Neural progenitor cell (in vitro differentiated cells): Measurements from ENCODE around the gene MAML3. TPM values are rescaled to one million over a fixed set of nuclear protein-coding genes. Genes with fewer than 3 reads are reported as not detected.

Experiments
- DNase-seq: peaks from one replicate; pipeline ENCODE4 v3.0.0-alpha.2; 2016; ENCODE audit warnings: low spot score
- H2AFZ ChIP-seq: fragments of 200-600 bp; sonication (generic); replicated peaks from 2 replicates; pipeline ENCODE4 v1.6.1; 2016; ENCODE audit warnings: antibody characterized with exemption
- H3F3A ChIP-seq: fragments of 200-600 bp; sonication (generic); 2 replicates; pipeline ENCODE4 v1.6.1; 2016; ENCODE audit warnings: antibody characterized with exemption, low read depth
- H3K27ac ChIP-seq: fragments of 200-600 bp; sonication (generic); 2 replicates; pipeline ENCODE4 v1.5.1; 2016; ENCODE audit warnings: mild to moderate bottlenecking
- H3K27me3 ChIP-seq: fragments of 200-600 bp; sonication (generic); 2 replicates; pipeline ENCODE4 v1.6.1; 2016; ENCODE audit warnings: mild to moderate bottlenecking, moderate library complexity
- H3K36me3 ChIP-seq: fragments of 200-600 bp; sonication (generic); 2 replicates; pipeline ENCODE4 v1.5.1; 2016
- H3K4me1 ChIP-seq: fragments of 200-600 bp; sonication (generic); 2 replicates; pipeline ENCODE4 v1.6.1; 2016; ENCODE audit warnings: mixed run types
- H3K4me2 ChIP-seq: fragments of 200-600 bp; sonication (generic); 2 replicates; pipeline ENCODE4 v1.6.1; 2016
- H3K4me3 ChIP-seq: fragments of 200-600 bp; sonication (generic); 2 replicates; pipeline ENCODE4 v1.5.1; 2016
- H3K79me2 ChIP-seq: fragments of 200-600 bp; sonication (generic); 2 replicates; pipeline ENCODE4 v1.6.1; 2016; ENCODE audit warnings: low read depth
- H3K9ac ChIP-seq: fragments of 200-600 bp; sonication (generic); 2 replicates; pipeline ENCODE4 v1.6.1; 2016
- H3K9me3 ChIP-seq: fragments of 200-600 bp; sonication (generic); 2 replicates; pipeline ENCODE4 v1.5.1; 2016; ENCODE audit warnings: low read depth
- H4K20me1 ChIP-seq: fragments of 200-600 bp; sonication (generic); 2 replicates; pipeline ENCODE4 v1.6.1; 2016; ENCODE audit warnings: low read depth
- H3K27ac Mint-ChIP-seq: 3 replicates; pipeline ENCODE4 v1.8.0; 2021; ENCODE audit warnings: mixed read lengths
- H3K27me3 Mint-ChIP-seq: 2 replicates; pipeline ENCODE4 v1.8.0; 2022; ENCODE audit warnings: low read depth, mild to moderate bottlenecking, inconsistent platforms, moderate library complexity, mixed read lengths; ENCODE audit not compliant: insufficient read depth
- H3K36me3 Mint-ChIP-seq: 3 replicates; pipeline ENCODE4 v1.8.0; 2021; ENCODE audit warnings: mixed read lengths
- H3K4me1 Mint-ChIP-seq: 3 replicates; pipeline ENCODE4 v1.8.0; 2021; ENCODE audit warnings: mixed read lengths
- H3K4me3 Mint-ChIP-seq: 3 replicates; pipeline ENCODE4 v1.8.0; 2021; ENCODE audit warnings: mild to moderate bottlenecking, moderate library complexity, mixed read lengths
- H3K9me3 Mint-ChIP-seq: 3 replicates; pipeline ENCODE4 v1.8.0; 2020; ENCODE audit warnings: mixed read lengths
- CTCF ChIP-seq: fragments of 200-600 bp; sonication (generic); IDR thresholded peaks from 2 replicates; pipeline ENCODE4 v1.5.1; 2017; ENCODE audit warnings: antibody characterized with exemption, mild to moderate bottlenecking
- EZH2 ChIP-seq: fragments of 200-600 bp; sonication (generic); IDR thresholded peaks from 2 replicates; pipeline ENCODE4 v1.6.1; 2017; ENCODE audit warnings: antibody characterized with exemption, mild to moderate bottlenecking, moderate library complexity
- EZH2phosphoT487 ChIP-seq: fragments of 200-600 bp; sonication (generic); IDR thresholded peaks from 2 replicates; pipeline ENCODE4 v1.6.1; 2017; ENCODE audit warnings: antibody characterized with exemption
- total RNA-seq: library from RNA; depleted of rRNA; stranded (reverse); fragments of >200 nt; gene quantifications from 2 replicates; pipeline ENCODE4 v1.2.3, GENCODE V29; 2015; ENCODE audit warnings: low replicate concordance

The MAML3 gene
- total RNA-seq, 1 donor from 2014 or later: 14.4 TPM

- H3K9ac ChIP-seq: no peak overlapping the region
- no peak overlapping the region for H3K4me2 ChIP-seq
- DNase-seq: no peak
- Mint-ChIP-seq H3K4me1 (peaks cover 6% of the 10 kb centered on the region), H3K36me3 (no peaks in the 10 kb centered on the region), H3K27ac (no peak overlapping the region), H3K27me3 (no peaks in the 10 kb centered on the region), H3K9me3 (peaks cover 9% of the 10 kb centered on the region), H3K4me3 (no peak overlapping the region)
- TF ChIP-seq CTCF (no peak), EZH2phosphoT487 (no peak), EZH2 (no peak)
- no peaks in the 10 kb centered on the region for H3K79me2 ChIP-seq
- H3K27me3 ChIP-seq: no peaks in the 10 kb centered on the region
- H3K36me3 ChIP-seq: no peaks in the 10 kb centered on the region
- H2AFZ ChIP-seq: no peak overlapping the region
- H3K27ac ChIP-seq: no peak overlapping the region
- H4K20me1 ChIP-seq: no peaks in the 10 kb centered on the region
- H3K9me3 ChIP-seq: no peaks in the 10 kb centered on the region
- no peaks in the 10 kb centered on the region for H3F3A ChIP-seq
- peaks cover 9% of the 10 kb centered on the region for H3K4me1 ChIP-seq
- H3K4me3 ChIP-seq: no peak overlapping the region
Observed at GRCh38 chr4:140020457-140021361, 133.3 kb downstream of the MAML3 start.

- Histone ChIP-seq H3K9ac (no peak overlapping the region), H3K79me2 (no peaks in the 10 kb centered on the region), H3F3A (no peaks in the 10 kb centered on the region), H3K36me3 (no peaks in the 10 kb centered on the region), H3K9me3 (no peaks in the 10 kb centered on the region), H3K4me2 (no peak overlapping the region), H3K4me1 (peaks cover 9% of the 10 kb centered on the region), H3K27me3 (no peaks in the 10 kb centered on the region), H2AFZ (no peak overlapping the region), H4K20me1 (no peaks in the 10 kb centered on the region), H3K27ac (no peak overlapping the region), H3K4me3 (no peak overlapping the region)
- Mint-ChIP-seq H3K27me3 (no peaks in the 10 kb centered on the region), H3K4me3 (no peak overlapping the region), H3K4me1 (peaks cover 6% of the 10 kb centered on the region), H3K36me3 (no peaks in the 10 kb centered on the region), H3K9me3 (peaks cover 11% of the 10 kb centered on the region), H3K27ac (no peak overlapping the region)
- TF ChIP-seq EZH2phosphoT487: no peak
- TF ChIP-seq EZH2: no peak
- no peak for TF ChIP-seq CTCF
- no peak for DNase-seq
Observed at GRCh38 chr4:140019619-140020347, 134.2 kb downstream of the MAML3 start.

GRCh38 chr4:140018931-140019618 lies 134.9 kb downstream of the MAML3 start:
- no peaks in the 10 kb centered on the region for H3K36me3 ChIP-seq
- Mint-ChIP-seq H3K4me1 (peaks cover 6% of the 10 kb centered on the region), H3K27me3 (peaks cover under 1% of the 10 kb centered on the region), H3K27ac (no peak overlapping the region), H3K36me3 (no peaks in the 10 kb centered on the region), H3K4me3 (no peak overlapping the region), H3K9me3 (peaks cover 15% of the 10 kb centered on the region)
- H3F3A ChIP-seq: no peaks in the 10 kb centered on the region
- no peaks in the 10 kb centered on the region for H4K20me1 ChIP-seq
- H3K4me2 ChIP-seq: no peak overlapping the region
- H3K4me1 ChIP-seq: peaks cover 9% of the 10 kb centered on the region
- H3K9me3 ChIP-seq: no peaks in the 10 kb centered on the region
- TF ChIP-seq EZH2phosphoT487 (no peak), CTCF (no peak), EZH2 (no peak)
- no peaks in the 10 kb centered on the region for H3K79me2 ChIP-seq
- no peaks in the 10 kb centered on the region for H3K27me3 ChIP-seq
- H3K27ac ChIP-seq: no peak overlapping the region
- no peak for DNase-seq
- H3K4me3 ChIP-seq: no peak overlapping the region
- H3K9ac ChIP-seq: no peak overlapping the region
- H2AFZ ChIP-seq: no peak overlapping the region
